Activated T-cell treated with anti-CD3 and anti-CD28 coated beads for 1 hour (primary cell): ENCODE data around the gene THSD7A.
"Not testable (repeated sequence)": the region's sequence is repeated elsewhere in the genome, so short reads cannot be mapped to it uniquely, and the experiment has no call there.

ENCODE experiments used
- DNase-seq: peaks from one replicate; pipeline ENCODE4 v3.0.0-alpha.2; 2020; ENCODE audit warnings: low read depth

Gene THSD7A

GRCh38 chr7:11458736-11459483, 373.1 kb downstream of the THSD7A start:
- no peak for DNase-seq

DNA sequence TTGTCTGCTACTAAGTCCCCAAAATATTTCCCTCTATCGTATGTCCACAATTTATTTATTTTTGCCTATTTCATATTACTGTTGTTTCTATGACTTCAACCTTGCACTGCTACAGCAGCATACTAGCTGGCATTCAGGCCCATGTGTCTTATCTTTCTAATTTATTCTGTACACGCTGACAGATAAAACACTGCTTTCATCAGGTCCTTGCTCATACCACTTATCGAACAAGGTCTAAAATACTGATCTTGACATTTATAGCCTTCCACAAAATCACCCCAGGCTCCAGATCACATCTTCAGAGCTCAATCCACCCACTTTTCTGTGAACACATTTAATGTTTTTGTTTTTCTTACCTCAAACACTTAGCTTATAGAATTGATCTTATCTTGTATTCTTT, 374.6 kb downstream of the THSD7A start:
- DNase-seq: no peak

DNA sequence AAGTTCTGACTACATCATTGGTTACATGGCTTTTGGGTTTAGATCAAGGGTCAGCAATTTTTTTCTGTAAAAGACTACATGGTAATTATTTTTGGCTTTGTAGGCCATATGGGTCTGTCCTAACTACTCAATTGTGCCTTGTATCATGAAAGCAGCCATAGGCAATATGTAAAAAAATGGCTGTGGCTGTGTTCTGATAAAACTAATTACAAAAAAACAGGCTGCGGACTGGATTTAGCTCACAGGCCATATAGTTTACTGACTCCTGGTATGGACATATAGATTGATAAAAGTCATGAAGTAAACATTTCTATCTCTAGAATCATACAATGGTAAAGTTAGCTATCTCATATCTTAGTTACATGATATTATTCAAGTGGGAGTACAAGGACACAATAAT, 375.4 kb downstream of the THSD7A start:
- DNase-seq: no peak

GRCh38 chr7:11452476-11452875, 379.5 kb downstream of the THSD7A start:
- DNase-seq: no peak

DNA sequence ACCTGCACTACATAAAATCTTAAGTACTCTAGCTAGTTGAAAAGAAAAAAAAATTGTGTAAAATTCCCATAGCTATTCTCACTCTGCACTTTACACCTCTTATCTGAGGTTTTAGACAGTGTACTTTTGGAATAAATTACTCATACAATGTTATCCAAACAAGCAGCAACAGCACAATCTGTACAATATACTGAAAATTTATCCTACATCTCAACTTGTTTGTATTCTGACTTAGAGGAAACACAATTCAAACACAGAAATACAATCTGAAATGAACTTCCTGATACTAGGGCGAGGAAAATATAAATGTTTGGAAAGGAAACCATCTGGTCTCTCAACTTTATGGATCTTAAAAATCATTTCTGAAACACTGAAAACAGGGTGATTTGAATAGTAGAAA, 381.7 kb downstream of the THSD7A start:
- no peak for DNase-seq

DNA sequence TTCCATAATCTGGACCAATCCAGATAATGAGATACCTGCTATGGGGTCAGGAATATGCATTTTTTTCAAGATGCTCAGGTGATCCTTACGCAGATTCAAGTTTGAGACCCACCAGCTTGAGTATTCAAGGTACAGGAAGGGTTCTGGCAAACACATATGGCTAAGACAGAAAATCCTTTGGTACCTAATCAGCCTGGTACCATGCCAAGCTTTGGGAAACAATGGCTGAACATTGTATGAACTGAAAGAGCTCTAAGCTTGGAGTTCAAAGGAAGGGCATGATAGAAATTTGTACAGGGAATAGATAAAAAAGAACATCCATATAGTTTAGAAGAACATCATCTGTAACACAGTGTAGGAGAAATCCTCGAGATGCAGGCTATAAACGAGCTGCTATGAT, 382.7 kb downstream of the THSD7A start:
- DNase-seq: no peak

- DNase-seq: no peak
Measured at GRCh38 chr7:11448323-11448722, 383.7 kb downstream of the THSD7A start.

- no peak for DNase-seq
Measured at GRCh38 chr7:11447106-11447505, 384.9 kb downstream of the THSD7A start.

DNA sequence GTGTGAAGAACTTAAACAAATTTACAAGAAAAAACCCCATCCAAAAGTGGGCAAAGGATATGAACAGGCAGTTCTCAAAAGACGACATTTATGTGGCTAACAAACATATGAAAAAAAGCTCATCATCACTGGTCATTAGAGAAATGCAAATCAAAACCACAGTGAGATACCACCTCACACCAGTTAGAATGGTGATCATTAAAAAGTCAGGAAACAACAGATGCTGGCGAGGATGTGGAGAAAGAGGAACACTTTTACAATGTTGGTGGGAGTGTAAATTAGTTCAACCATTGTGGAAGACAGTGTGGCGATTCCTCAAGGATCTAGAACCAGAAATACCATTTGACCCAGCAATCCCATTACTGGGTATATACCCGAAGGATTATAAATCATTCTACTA, 388.1 kb downstream of the THSD7A start:
- DNase-seq: not testable (repeated sequence)

DNA sequence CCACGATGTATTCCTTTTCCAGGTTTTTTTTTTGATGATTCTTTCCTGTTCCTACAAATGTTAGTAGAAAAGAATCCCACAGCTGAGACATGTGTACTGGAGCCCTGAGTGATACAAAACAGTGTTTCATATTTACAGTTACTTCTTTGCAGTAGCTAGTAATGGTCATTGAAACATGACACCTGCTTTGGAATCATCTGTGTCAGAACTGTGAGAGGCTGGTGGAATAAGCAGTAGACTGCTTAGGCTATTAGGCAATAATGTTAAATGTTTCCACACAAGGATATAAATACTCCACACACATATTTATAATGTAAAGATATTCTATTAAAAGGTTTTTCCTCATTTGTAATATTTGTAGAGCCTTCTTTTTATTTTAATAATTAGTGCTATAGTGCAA, 394.0 kb downstream of the THSD7A start:
- DNase-seq: no peak

DNA sequence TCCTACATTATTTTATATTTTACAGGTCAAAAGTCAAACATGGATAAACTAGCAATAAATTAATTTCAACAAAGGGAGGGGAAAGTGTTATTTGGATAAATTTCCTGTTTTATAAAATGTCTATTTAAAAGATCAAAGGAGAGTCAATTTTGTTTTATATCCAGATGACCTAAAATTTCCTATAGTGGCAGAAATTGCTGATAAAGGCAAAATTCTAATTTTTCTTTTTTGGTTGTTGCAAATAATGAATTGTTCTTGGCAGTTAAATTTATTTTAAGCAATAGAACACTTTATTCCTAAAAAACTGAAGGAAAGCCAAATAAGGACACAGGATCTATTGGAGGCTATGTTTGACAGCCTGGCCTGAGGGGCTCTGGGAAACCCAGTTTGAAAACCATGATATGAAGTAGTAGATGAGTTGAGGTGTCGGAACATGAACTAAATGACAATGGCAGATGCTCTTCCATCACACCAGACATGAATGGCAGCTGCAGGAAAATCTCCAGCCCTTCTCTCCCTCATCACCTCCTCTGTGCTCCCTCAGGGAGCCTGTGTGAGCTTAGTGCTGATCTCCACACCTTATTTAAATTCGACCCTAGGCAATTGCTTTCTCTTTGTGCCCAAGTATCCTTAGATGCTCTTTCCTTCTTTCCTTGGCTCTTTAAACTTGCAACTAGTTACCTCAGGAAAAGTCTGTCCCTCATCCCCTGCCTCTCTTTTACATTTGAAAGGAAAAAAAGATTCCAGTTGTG, 395.0 kb downstream of the THSD7A start:
- DNase-seq: no peak

DNA sequence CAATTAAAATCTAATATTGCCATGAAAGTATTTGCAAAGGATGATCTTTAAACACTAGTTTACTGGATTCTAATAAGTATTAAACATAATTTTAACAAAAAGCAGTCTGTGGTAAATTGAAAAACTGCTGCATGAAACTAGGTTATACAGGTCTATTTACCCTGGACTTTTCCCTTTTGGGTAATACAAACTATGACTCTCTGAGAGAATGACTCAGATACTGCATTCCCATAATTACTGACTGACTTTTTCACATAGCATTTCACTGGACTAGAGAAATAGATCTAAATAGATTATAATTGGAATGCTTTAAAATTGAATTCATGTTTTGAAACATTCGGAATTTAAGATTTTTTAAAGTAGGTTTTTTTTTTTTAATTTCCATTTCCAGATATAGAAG, 395.7 kb downstream of the THSD7A start:
- DNase-seq: no peak

GRCh38 chr7:11434366-11434765, 397.6 kb downstream of the THSD7A start:
- no peak for DNase-seq

- no peak for DNase-seq
Measured at GRCh38 chr7:11430841-11431240, 401.2 kb downstream of the THSD7A start.

- DNase-seq: no peak
Measured at GRCh38 chr7:11430112-11430511, 401.9 kb downstream of the THSD7A start.

DNA sequence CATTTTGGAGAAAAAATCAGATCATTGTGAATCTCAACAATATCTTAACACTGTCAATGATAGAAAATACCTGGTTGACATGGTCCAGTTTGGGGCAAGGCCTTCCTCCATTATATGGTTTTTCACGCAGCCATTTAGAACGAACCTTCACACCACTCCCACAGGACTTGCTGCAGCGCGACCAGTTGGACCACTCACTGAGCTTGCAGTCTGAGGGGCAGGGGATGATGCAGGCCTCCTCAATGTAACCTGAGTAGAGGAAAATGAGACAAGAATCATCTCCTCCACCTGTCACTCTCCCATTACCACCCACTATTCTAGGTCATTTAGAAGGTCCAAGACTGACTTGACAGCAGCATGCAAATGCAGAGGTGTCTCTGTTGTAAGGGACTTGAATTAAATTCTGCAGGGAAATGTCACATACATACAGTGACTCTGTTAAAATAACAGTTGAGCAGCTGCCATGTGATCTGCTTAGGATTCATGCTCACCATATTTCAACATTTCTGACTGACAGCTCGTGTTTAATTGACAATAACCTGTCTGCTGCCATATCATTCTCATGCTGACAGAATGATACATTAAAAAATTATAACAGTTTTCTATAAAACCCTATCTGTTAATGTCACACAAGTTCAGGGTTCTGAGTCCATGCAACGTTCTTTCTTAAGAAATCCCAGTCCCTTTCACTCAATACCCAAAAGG, 403.0 kb downstream of the THSD7A start:
- no peak for DNase-seq

DNA sequence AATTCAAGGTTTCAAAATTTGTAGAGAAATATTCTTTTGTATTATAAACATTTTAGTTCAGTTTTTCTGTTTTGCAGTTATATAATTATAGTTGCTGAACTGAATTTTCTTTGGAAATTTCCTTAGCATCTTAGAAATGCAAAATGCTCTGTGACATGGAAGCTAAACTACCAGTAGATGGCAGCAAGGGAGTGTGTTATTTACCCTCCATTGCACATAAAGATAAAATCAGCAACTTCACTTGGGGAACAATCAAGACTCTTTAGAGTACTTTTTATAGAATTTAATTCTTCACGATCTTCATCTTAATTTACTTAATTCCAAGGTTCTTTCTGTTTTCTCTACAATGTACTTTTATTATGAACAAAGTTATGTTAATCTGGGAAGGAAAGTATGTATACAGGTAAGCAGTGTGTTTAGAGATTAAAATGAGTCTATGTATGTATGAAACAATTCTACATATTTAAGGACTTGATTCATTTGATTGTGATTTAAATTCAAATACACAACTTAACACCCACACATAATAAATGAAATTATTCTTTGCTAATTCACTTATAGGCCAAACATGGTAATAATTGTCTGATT, 404.2 kb downstream of the THSD7A start:
- DNase-seq: no peak

- DNase-seq: no peak
Measured at GRCh38 chr7:11424006-11424405, 408.0 kb downstream of the THSD7A start.

- DNase-seq: no peak
Measured at GRCh38 chr7:11420049-11420448, 411.9 kb downstream of the THSD7A start.

GRCh38 chr7:11416641-11417458, 415.1 kb downstream of the THSD7A start:
- no peak for DNase-seq

DNA sequence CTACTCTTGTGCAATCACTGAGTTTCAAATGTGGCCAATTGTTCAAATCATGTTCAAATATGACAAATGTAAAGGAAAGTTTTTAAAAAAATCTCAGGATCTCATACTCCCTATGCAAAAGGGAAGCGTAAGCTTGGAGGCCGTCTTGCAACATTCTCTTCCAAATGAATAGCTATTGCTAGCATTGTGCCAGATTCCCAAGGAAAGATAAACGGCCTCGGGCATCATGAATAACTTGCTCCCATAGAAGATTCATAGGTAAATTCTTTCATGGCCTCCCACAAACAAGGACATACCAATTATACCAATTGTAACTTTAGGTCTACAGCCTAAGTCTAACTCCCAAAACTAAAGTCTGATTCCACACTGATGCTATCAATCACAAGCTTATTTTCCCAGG, 416.9 kb downstream of the THSD7A start:
- no peak for DNase-seq

GRCh38 chr7:11413901-11414300, 418.1 kb downstream of the THSD7A start:
- no peak for DNase-seq
